Measurements from ENCODE around the gene UBXN6.

UBXN6 gene

GRCh38 chr19:4457654-4458395 lies at the start of gene UBXN6:
Gene UBXN6, minus strand, starts transcription at chr19:4457794. Its CDS starts 97 bp downstream, at chr19:4457697.
- peak; percentile 93 for DNase-seq

- no peak for DNase-seq
Measured at GRCh38 chr19:4507150-4507452, 49.5 kb upstream of the UBXN6 start.

GRCh38 chr19:4506449-4507149 lies 49.0 kb upstream of the UBXN6 start:
- DNase-seq: no peak

GRCh38 chr19:4505570-4506448 lies 48.2 kb upstream of the UBXN6 start:
- no peak for DNase-seq

- no peak for DNase-seq
Measured at GRCh38 chr19:4504891-4505569, 47.4 kb upstream of the UBXN6 start.

GRCh38 chr19:4504297-4504701 lies 46.7 kb upstream of the UBXN6 start:
- no peak for DNase-seq

- DNase-seq: no peak
Measured at GRCh38 chr19:4503825-4504170, 46.2 kb upstream of the UBXN6 start.

GRCh38 chr19:4503132-4503824 lies 45.7 kb upstream of the UBXN6 start:
- no peak for DNase-seq

GRCh38 chr19:4502282-4503131 lies 44.9 kb upstream of the UBXN6 start:
- DNase-seq: no peak

GRCh38 chr19:4501691-4502090 lies 44.1 kb upstream of the UBXN6 start:
- no peak for DNase-seq

GRCh38 chr19:4500841-4501591 lies 43.4 kb upstream of the UBXN6 start:
- DNase-seq: no peak

GRCh38 chr19:4499855-4500254 lies 42.3 kb upstream of the UBXN6 start:
- DNase-seq: no peak

GRCh38 chr19:4499318-4499717 lies 41.7 kb upstream of the UBXN6 start:
- DNase-seq: no peak

GRCh38 chr19:4498694-4499093 lies 41.1 kb upstream of the UBXN6 start:
- no peak for DNase-seq

- DNase-seq: no peak
Measured at GRCh38 chr19:4497770-4498389, 40.3 kb upstream of the UBXN6 start.

GRCh38 chr19:4496304-4496703 lies 38.7 kb upstream of the UBXN6 start:
- DNase-seq: no peak

- no peak for DNase-seq
Measured at GRCh38 chr19:4495471-4495870, 37.9 kb upstream of the UBXN6 start.

GRCh38 chr19:4494691-4495064 lies 37.1 kb upstream of the UBXN6 start:
- DNase-seq: no peak

GRCh38 chr19:4493929-4494690 lies 36.5 kb upstream of the UBXN6 start:
- no peak for DNase-seq
